ENCODE data around the gene AMH. TPM values are rescaled to one million over a fixed set of nuclear protein-coding genes. Genes with fewer than 3 reads are reported as not detected.
A peak's percentile ranks its signal among the peaks of the same experiment; 100 is the strongest.

AMH gene
- total RNA-seq, 1 experiment from 2014 or later, result 42.8 TPM

- H3K27ac ChIP-seq (ENCODE audit: low read depth, low read length), result no peak overlapping the region
- no peaks in the 10 kb centered on the region for H3K9me2 ChIP-seq (ENCODE audit: insufficient read depth)
- DNase-seq (ENCODE audit: low read depth, low spot score) (no peak), ATAC-seq (no peak)
- TF ChIP-seq, protein P1, sequence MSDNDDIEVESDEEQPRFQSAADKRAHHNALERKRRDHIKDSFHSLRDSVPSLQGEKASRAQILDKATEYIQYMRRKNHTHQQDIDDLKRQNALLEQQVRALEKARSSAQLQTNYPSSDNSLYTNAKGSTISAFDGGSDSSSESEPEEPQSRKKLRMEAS (IDR thresholded peaks at IDR 0.05), result no peak
- TF ChIP-seq EGR1 (IDR thresholded peaks at IDR 0.05; ENCODE audit: low read depth), result no peak
- intact Hi-C loops (cut with micrococcal nuclease), result no loop called here
- no peaks in the 10 kb centered on the region for H3K9me3 ChIP-seq (ENCODE audit: control insufficient read depth in 1 of 2, insufficient read depth in 1 of 2, low read depth in 1 of 2, low read length in 2 of 2)
- H3K9ac ChIP-seq (ENCODE audit: low read length), result no peak overlapping the region
- H3K27me3 ChIP-seq (ENCODE audit: insufficient read depth, low read length), result no peaks in the 10 kb centered on the region
- no peaks in the 10 kb centered on the region for H3K4me1 ChIP-seq (ENCODE audit: control insufficient read depth in 1 of 2, insufficient read depth in 2 of 2, low read length in 2 of 2)
- BruUV-seq (replicated peaks), result no TSS peak
- H3K4me3 ChIP-seq (replicated peaks in 1 of 2; ENCODE audit: low read depth in 1 of 2, low read length in 2 of 2), result no peak overlapping the region
- POLR2A ChIA-PET, result no interaction called here
- H3K4me2 ChIP-seq (ENCODE audit: low read length), result no peak overlapping the region
- CTCF ChIA-PET, result no interaction called here
- no peak overlapping the region for H2AFZ ChIP-seq (ENCODE audit: low read depth, low read length, poor library complexity, severe bottlenecking)
- RAD21 ChIA-PET (ENCODE audit: low non-redundant PET in 1 of 2, low total read pairs in 2 of 2, uncharacterized antibody in 2 of 2, unreplicated experiment in 2 of 2), result no interaction called here
- H4K20me1 ChIP-seq (ENCODE audit: insufficient read depth), result no peaks in the 10 kb centered on the region
- H3K36me3 ChIP-seq (ENCODE audit: control insufficient read depth in 1 of 2, insufficient read depth in 2 of 2, low read length in 2 of 2), result no peaks in the 10 kb centered on the region
- H3K79me2 ChIP-seq (ENCODE audit: insufficient read depth, low read length), result no peaks in the 10 kb centered on the region
These were observed 47.0 kb downstream of the AMH start for GRCh38 chr19:2296141-2296540.

- Histone ChIP-seq H3K27me3 (ENCODE audit: insufficient read depth, low read length) (no peaks in the 10 kb centered on the region), H3K4me1 (ENCODE audit: control insufficient read depth in 1 of 2, insufficient read depth in 2 of 2, low read length in 2 of 2) (no peaks in the 10 kb centered on the region), H3K27ac (ENCODE audit: low read depth, low read length) (no peak overlapping the region), H3K9me2 (ENCODE audit: insufficient read depth) (no peaks in the 10 kb centered on the region), H3K79me2 (ENCODE audit: insufficient read depth, low read length) (no peaks in the 10 kb centered on the region), H3K9me3 (ENCODE audit: control insufficient read depth in 1 of 2, insufficient read depth in 1 of 2, low read depth in 1 of 2, low read length in 2 of 2) (no peaks in the 10 kb centered on the region), H3K36me3 (ENCODE audit: control insufficient read depth in 1 of 2, insufficient read depth in 2 of 2, low read length in 2 of 2) (no peaks in the 10 kb centered on the region), H2AFZ (ENCODE audit: low read depth, low read length, poor library complexity, severe bottlenecking) (no peak overlapping the region), H3K9ac (ENCODE audit: low read length) (no peak overlapping the region), H4K20me1 (ENCODE audit: insufficient read depth) (no peaks in the 10 kb centered on the region), H3K4me2 (ENCODE audit: low read length) (no peak overlapping the region), H3K4me3 (replicated peaks in 1 of 2; ENCODE audit: low read depth in 1 of 2, low read length in 2 of 2) (no peak overlapping the region)
- ChIA-PET RAD21 (ENCODE audit: low non-redundant PET in 1 of 2, low total read pairs in 2 of 2, uncharacterized antibody in 2 of 2, unreplicated experiment in 2 of 2) (no interaction called here), CTCF (no interaction called here), POLR2A (no interaction called here)
- DNase-seq (ENCODE audit: low read depth, low spot score) (no peak), ATAC-seq (no peak)
- TF ChIP-seq POLR2A (IDR thresholded peaks at IDR 0.05; ENCODE audit: borderline replicate concordance, extremely low read depth, insufficient read depth, insufficient read length) (no peak), ZNF274 (IDR thresholded peaks at IDR 0.05; ENCODE audit: low read depth, low read length) (no peak), CBX3 (IDR thresholded peaks at IDR 0.05; ENCODE audit: low read depth) (no peak)
- TF ChIP-seq, protein P2, sequence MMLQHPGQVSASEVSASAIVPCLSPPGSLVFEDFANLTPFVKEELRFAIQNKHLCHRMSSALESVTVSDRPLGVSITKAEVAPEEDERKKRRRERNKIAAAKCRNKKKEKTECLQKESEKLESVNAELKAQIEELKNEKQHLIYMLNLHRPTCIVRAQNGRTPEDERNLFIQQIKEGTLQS (IDR thresholded peaks at IDR 0.05), result no peak
- intact Hi-C loops (cut with micrococcal nuclease), result no loop called here
- no TSS peak for BruUV-seq (replicated peaks)
These were observed 51.4 kb downstream of the AMH start for GRCh38 chr19:2300533-2300932.

MicroRNAs encoded within 50 kb of the gene (microRNA counts, 767-probe panel; counts per million panel counts)
- microRNA hsa-miR-1227, result not detected

Small RNAs within 50 kb of the gene (microRNA-seq; reads per million reads assigned to microRNA genes)
- gene MIR1227 (ENCODE audit: borderline number of aligned reads), result 7.3 reads per million, percentile 20 among the genes with 10 or more reads in this experiment
- not detected for gene MIR4321 (ENCODE audit: borderline number of aligned reads)

Other genes with a start within 250 kb of the AMH start
- 112 TPM for gene BTBD2, start 233.6 kb upstream of the AMH start, total RNA-seq (2021; ENCODE audit: unreplicated experiment)
- gene MKNK2, start 198.1 kb upstream of the AMH start, total RNA-seq (2021; ENCODE audit: unreplicated experiment), result 271 TPM
- 32.1 TPM for gene MOB3A, start 153.0 kb upstream of the AMH start, total RNA-seq (2021; ENCODE audit: unreplicated experiment)
- gene IZUMO4, start 152.4 kb upstream of the AMH start, total RNA-seq (2021; ENCODE audit: unreplicated experiment), result 6.1 TPM
- 137 TPM for gene AP3D1, start 97.8 kb upstream of the AMH start, total RNA-seq (2021; ENCODE audit: unreplicated experiment)
- 48.9 TPM for gene DOT1L, start 85.4 kb upstream of the AMH start, total RNA-seq (2021; ENCODE audit: unreplicated experiment)
- 88.2 TPM for gene PLEKHJ1, start 13.0 kb upstream of the AMH start, total RNA-seq (2021; ENCODE audit: unreplicated experiment)
- gene SF3A2, start 12.5 kb upstream of the AMH start, total RNA-seq (2021; ENCODE audit: unreplicated experiment), result 166 TPM
- gene JSRP1, start 7.1 kb downstream of the AMH start, total RNA-seq (2021; ENCODE audit: unreplicated experiment), result 0.30 TPM
- not detected for gene PEAK3, start 32.9 kb downstream of the AMH start, total RNA-seq (2021; ENCODE audit: unreplicated experiment)
- not detected for gene LINGO3, start 58.8 kb downstream of the AMH start, total RNA-seq (2021; ENCODE audit: unreplicated experiment)
- gene LSM7, start 79.3 kb downstream of the AMH start, total RNA-seq (2021; ENCODE audit: unreplicated experiment), result 190 TPM
- 83.1 TPM for gene SPPL2B, start 79.4 kb downstream of the AMH start, total RNA-seq (2021; ENCODE audit: unreplicated experiment)
- gene TMPRSS9, start 110.9 kb downstream of the AMH start, total RNA-seq (2021; ENCODE audit: unreplicated experiment), result not detected
- gene TIMM13, start 178.3 kb downstream of the AMH start, total RNA-seq (2021; ENCODE audit: unreplicated experiment), result 151 TPM
- 228 TPM for gene LMNB2, start 207.6 kb downstream of the AMH start, total RNA-seq (2021; ENCODE audit: unreplicated experiment)
- gene GADD45B, start 226.8 kb downstream of the AMH start, total RNA-seq (2021; ENCODE audit: unreplicated experiment), result 37.9 TPM

Measured in HCT116 (cell line).